HepG2 (cell line): ENCODE data around the gene SDC4. TPM values are rescaled to one million over a fixed set of nuclear protein-coding genes. Genes with fewer than 3 reads are reported as not detected.

Source experiments
- FOXP4 ChIP-seq: sonication (generic); formaldehyde crosslinking; IDR thresholded peaks from 2 replicates; pipeline ENCODE4 v1.4.0; 2020; ENCODE audit warnings: missing genetic modification reagents
- GABPB1 ChIP-seq: IDR thresholded peaks from 2 replicates; pipeline ENCODE4 v1.6.1; 2016; ENCODE audit warnings: mild to moderate bottlenecking, missing genetic modification reagents, moderate library complexity, missing compliant biosample characterization
- IKZF4 ChIP-seq: sonication (generic); formaldehyde crosslinking; IDR thresholded peaks from 2 replicates; pipeline ENCODE4 v1.5.1; 2020; ENCODE audit warnings: borderline replicate concordance, mild to moderate bottlenecking, low read depth, missing genetic modification reagents; ENCODE audit errors: not compliant biosample characterization
- KDM4B ChIP-seq: sonication (generic); formaldehyde crosslinking; IDR thresholded peaks from 2 replicates; pipeline ENCODE4 v1.4.0; 2020; ENCODE audit warnings: missing genetic modification reagents
- NRL ChIP-seq: sonication (generic); formaldehyde crosslinking; IDR thresholded peaks from 2 replicates; pipeline ENCODE4 v1.5.0; 2020; ENCODE audit warnings: missing genetic modification reagents, mild to moderate bottlenecking, moderate library complexity, borderline replicate concordance
- PLRG1 ChIP-seq: fragments of 450-650 bp; conservative IDR thresholded peaks from 2 replicates; pipeline ENCODE4 v1.6.1; 2016
- RORA ChIP-seq: sonication (generic); formaldehyde crosslinking; IDR thresholded peaks from 2 replicates; pipeline ENCODE4 v1.5.0; 2020; ENCODE audit warnings: mild to moderate bottlenecking, missing genetic modification reagents, moderate library complexity
- SYNCRIP ChIP-seq: fragments of 200-400 bp; formaldehyde crosslinking; IDR thresholded peaks from 2 replicates; pipeline ENCODE4 v1.6.1; 2018; ENCODE audit warnings: mild to moderate bottlenecking, low read depth, low read length; ENCODE audit not compliant: insufficient read depth
- ZNF136 ChIP-seq: sonication (generic); formaldehyde crosslinking; IDR thresholded peaks from 2 replicates; pipeline ENCODE4 v1.8.1; 2022; ENCODE audit warnings: low read depth, mild to moderate bottlenecking, moderate library complexity, missing genetic modification reagents
- ZNF180 ChIP-seq: sonication (generic); formaldehyde crosslinking; IDR thresholded peaks from 2 replicates; pipeline ENCODE4 v1.4.0; 2020; ENCODE audit warnings: low read depth, missing genetic modification reagents, borderline replicate concordance
- ZNF367 ChIP-seq: sonication (generic); formaldehyde crosslinking; IDR thresholded peaks from 2 replicates; pipeline ENCODE4 v1.4.0; 2020; ENCODE audit warnings: missing genetic modification reagents, borderline replicate concordance
- ZNF460 ChIP-seq: sonication (generic); formaldehyde crosslinking; IDR thresholded peaks from 2 replicates; pipeline ENCODE4 v1.5.1; 2020; ENCODE audit warnings: missing genetic modification reagents, mild to moderate bottlenecking, borderline replicate concordance
- ZNF530 ChIP-seq: sonication (generic); formaldehyde crosslinking; IDR thresholded peaks from 2 replicates; pipeline ENCODE4 v1.5.0; 2020; ENCODE audit warnings: low read depth, mild to moderate bottlenecking, missing genetic modification reagents
- ZNF615 ChIP-seq: sonication (generic); formaldehyde crosslinking; IDR thresholded peaks from 2 replicates; pipeline ENCODE4 v1.5.0; 2020; ENCODE audit warnings: mild to moderate bottlenecking, missing genetic modification reagents, borderline replicate concordance
- ZNF83 ChIP-seq: sonication (generic); formaldehyde crosslinking; IDR thresholded peaks from 2 replicates; pipeline ENCODE4 v1.4.0; 2020; ENCODE audit warnings: missing genetic modification reagents, mild to moderate bottlenecking, borderline replicate concordance
- polyA plus RNA-seq, 8 experiments: library from polyadenylated mRNA; depleted of rRNA in 3 of 8; stranded (reverse) in 7 of 8; unstranded in 1 of 8; fragments of >200 nt; fragmentation: Illumina TruSeq in 4 of 8; extraction: Trizol in 4 of 8; gene quantifications; 2 replicates each; pipeline versions ENCODE4 v1.2.1 to v1.2.3, GENCODE V29; 2011 to 2016; ENCODE audit warnings: low read depth in 4 of 8, missing spikeins in 1 of 8, mixed read lengths in 1 of 8; ENCODE audit not compliant: insufficient read depth in 1 of 8
- total RNA-seq, 5 experiments: library from RNA; depleted of rRNA; stranded (reverse); fragments of >200 nt; fragmentation: Illumina TruSeq; extraction: Trizol; gene quantifications; 2 replicates each; pipeline ENCODE4 v1.2.3, GENCODE V29; 2016; ENCODE audit warnings: low read depth in 1 of 5
- TF ChIP-seq, protein P1 (sequence below): sonication (generic); formaldehyde crosslinking; IDR thresholded peaks from 2 replicates; pipeline ENCODE4 v1.9.0; 2021; ENCODE audit warnings: missing genetic modification reagents, borderline replicate concordance
- TF ChIP-seq, protein P2 (sequence below): sonication (generic); formaldehyde crosslinking; IDR thresholded peaks from 2 replicates; pipeline ENCODE4 v1.9.0; 2022; ENCODE audit warnings: missing genetic modification reagents, mild to moderate bottlenecking, borderline replicate concordance
- TF ChIP-seq, protein P3 (sequence below): sonication (generic); formaldehyde crosslinking; IDR thresholded peaks from 2 replicates; pipeline ENCODE4 v1.4.0; 2020; ENCODE audit warnings: missing genetic modification reagents

Gene SDC4
- total and polyA plus RNA-seq, 2 of the 13 experiments (the other 11 are each of a cell fraction or from before 2014, with no cell fraction given) = 49.0 to 65.1 TPM

DNA sequence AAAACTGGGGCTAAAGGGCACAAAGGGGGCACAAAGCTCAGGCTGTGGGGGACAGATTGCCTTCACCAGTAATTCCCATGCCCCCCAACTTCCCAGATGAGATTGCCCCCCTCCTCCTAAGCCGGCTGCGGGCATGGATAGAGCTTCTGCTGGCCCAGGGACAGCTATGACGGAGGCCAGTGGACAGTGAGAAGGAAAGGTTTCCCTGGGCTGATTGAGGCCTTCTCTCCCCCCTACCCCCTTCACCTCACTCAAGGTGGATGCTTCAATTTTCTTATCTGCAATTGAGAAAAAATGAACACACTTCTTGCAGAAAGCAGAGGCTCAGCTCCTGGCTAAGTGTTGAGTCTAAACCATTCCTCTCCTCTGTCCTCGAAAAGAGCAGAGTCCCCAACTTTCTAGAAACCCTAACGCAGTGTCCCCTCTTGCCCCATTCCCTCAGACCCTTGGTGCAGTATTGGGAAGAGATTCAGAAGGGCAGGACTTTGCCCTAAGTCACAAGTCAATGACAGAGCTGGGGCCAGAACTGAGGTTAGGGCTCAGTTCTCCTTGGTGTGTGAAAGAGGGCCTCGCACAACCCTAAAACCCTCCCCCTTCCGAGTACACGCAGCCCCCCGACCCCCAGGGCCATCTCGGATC, 808 bp downstream of the SDC4 start (continued):
- TF ChIP-seq, protein P1, sequence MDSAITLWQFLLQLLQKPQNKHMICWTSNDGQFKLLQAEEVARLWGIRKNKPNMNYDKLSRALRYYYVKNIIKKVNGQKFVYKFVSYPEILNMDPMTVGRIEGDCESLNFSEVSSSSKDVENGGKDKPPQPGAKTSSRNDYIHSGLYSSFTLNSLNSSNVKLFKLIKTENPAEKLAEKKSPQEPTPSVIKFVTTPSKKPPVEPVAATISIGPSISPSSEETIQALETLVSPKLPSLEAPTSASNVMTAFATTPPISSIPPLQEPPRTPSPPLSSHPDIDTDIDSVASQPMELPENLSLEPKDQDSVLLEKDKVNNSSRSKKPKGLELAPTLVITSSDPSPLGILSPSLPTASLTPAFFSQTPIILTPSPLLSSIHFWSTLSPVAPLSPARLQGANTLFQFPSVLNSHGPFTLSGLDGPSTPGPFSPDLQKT (CRISPR knock-in tag) = no peak
- TF ChIP-seq, protein P2, sequence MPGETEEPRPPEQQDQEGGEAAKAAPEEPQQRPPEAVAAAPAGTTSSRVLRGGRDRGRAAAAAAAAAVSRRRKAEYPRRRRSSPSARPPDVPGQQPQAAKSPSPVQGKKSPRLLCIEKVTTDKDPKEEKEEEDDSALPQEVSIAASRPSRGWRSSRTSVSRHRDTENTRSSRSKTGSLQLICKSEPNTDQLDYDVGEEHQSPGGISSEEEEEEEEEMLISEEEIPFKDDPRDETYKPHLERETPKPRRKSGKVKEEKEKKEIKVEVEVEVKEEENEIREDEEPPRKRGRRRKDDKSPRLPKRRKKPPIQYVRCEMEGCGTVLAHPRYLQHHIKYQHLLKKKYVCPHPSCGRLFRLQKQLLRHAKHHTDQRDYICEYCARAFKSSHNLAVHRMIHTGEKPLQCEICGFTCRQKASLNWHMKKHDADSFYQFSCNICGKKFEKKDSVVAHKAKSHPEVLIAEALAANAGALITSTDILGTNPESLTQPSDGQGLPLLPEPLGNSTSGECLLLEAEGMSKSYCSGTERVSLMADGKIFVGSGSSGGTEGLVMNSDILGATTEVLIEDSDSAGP (CRISPR knock-in tag) = no peak
- TF ChIP-seq PLRG1 (no peak), ZNF530 (CRISPR knock-in tag) (no peak), GABPB1 (CRISPR knock-in tag) (no peak), ZNF615 (0 out of 2 replicates have a peak, but pooled peaks have one; percentile 41), RORA (CRISPR knock-in tag) (no peak), ZNF83 (no peak), KDM4B (CRISPR knock-in tag) (no peak), ZNF367 (CRISPR knock-in tag) (no peak), ZNF136 (CRISPR knock-in tag) (no peak), ZNF460 (CRISPR knock-in tag) (no peak), IKZF4 (CRISPR knock-in tag) (no peak), ZNF180 (no peak), SYNCRIP (no peak), FOXP4 (CRISPR knock-in tag) (no peak), NRL (no peak)
- TF ChIP-seq, protein P3, sequence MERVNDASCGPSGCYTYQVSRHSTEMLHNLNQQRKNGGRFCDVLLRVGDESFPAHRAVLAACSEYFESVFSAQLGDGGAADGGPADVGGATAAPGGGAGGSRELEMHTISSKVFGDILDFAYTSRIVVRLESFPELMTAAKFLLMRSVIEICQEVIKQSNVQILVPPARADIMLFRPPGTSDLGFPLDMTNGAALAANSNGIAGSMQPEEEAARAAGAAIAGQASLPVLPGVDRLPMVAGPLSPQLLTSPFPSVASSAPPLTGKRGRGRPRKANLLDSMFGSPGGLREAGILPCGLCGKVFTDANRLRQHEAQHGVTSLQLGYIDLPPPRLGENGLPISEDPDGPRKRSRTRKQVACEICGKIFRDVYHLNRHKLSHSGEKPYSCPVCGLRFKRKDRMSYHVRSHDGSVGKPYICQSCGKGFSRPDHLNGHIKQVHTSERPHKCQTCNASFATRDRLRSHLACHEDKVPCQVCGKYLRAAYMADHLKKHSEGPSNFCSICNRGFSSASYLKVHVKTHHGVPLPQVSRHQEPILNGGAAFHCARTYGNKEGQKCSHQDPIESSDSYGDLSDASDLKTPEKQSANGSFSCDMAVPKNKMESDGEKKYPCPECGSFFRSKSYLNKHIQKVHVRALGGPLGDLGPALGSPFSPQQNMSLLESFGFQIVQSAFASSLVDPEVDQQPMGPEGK (CRISPR knock-in tag) = no peak
- TF ChIP-seq, all 625 proteins: peak for 31
